Endothelial cell (in vitro differentiated cells): Measurements from ENCODE around the gene FARS2. TPM values are rescaled to one million over a fixed set of nuclear protein-coding genes. Genes with fewer than 3 reads are reported as not detected.

Experiments used
- DNase-seq: peaks from one replicate; pipeline ENCODE4 v3.0.0; 2021; ENCODE audit warnings: low spot score
- H3K27ac Mint-ChIP-seq: one replicate; pipeline ENCODE4 v1.8.0; 2021; ENCODE audit warnings: mixed read lengths, inconsistent platforms; ENCODE audit not compliant: unreplicated experiment
- H3K27me3 Mint-ChIP-seq: one replicate; pipeline ENCODE4 v1.8.0; 2021; ENCODE audit warnings: mild to moderate bottlenecking, moderate library complexity, mixed read lengths, inconsistent platforms; ENCODE audit not compliant: unreplicated experiment
- H3K36me3 Mint-ChIP-seq: one replicate; pipeline ENCODE4 v1.8.0; 2021; ENCODE audit warnings: mild to moderate bottlenecking, low read depth, mixed read lengths, inconsistent platforms; ENCODE audit not compliant: unreplicated experiment
- H3K4me1 Mint-ChIP-seq: one replicate; pipeline ENCODE4 v1.8.0; 2021; ENCODE audit warnings: mild to moderate bottlenecking, mixed read lengths, inconsistent platforms; ENCODE audit not compliant: unreplicated experiment
- H3K4me3 Mint-ChIP-seq: one replicate; pipeline ENCODE4 v1.8.0; 2021; ENCODE audit warnings: mild to moderate bottlenecking, mixed read lengths, inconsistent platforms; ENCODE audit not compliant: unreplicated experiment
- H3K9me3 Mint-ChIP-seq: one replicate; pipeline ENCODE4 v1.8.0; 2021; ENCODE audit warnings: mixed read lengths, inconsistent platforms; ENCODE audit not compliant: unreplicated experiment
- CTCF ChIP-seq: fragments of 200-600 bp; sonication (generic); IDR thresholded peaks from one replicate; pipeline ENCODE4 v1.5.0; 2021; ENCODE audit warnings: antibody characterized with exemption; ENCODE audit not compliant: unreplicated experiment
- total RNA-seq: library from RNA; stranded (reverse); fragmentation: NEBNext Ultra II Directional; extraction: Animal tissue kit (Norgen Biotek cat#: 25700); gene quantifications from one replicate; pipeline ENCODE4 v1.2.1, GENCODE V29; 2021; ENCODE audit not compliant: unreplicated experiment

The FARS2 gene
- total RNA-seq, 1 donor from 2014 or later = 17.8 TPM

GRCh38 chr6:5325173-5325572 lies 63.9 kb downstream of the FARS2 start:
- Mint-ChIP-seq H3K4me1 (no peaks in the 10 kb centered on the region), H3K36me3 (peaks cover 20% of the 10 kb centered on the region), H3K9me3 (no peaks in the 10 kb centered on the region), H3K27me3 (peaks cover 2% of the 10 kb centered on the region), H3K27ac (peak overlapping the region; percentile 77), H3K4me3 (no peak overlapping the region)
- TF ChIP-seq CTCF = no peak
- DNase-seq = peak; percentile 31

GRCh38 chr6:5326022-5326641 lies 64.8 kb downstream of the FARS2 start:
- Mint-ChIP-seq H3K4me3 (no peak overlapping the region), H3K9me3 (no peaks in the 10 kb centered on the region), H3K4me1 (no peaks in the 10 kb centered on the region), H3K36me3 (peaks cover 20% of the 10 kb centered on the region), H3K27me3 (peaks cover 2% of the 10 kb centered on the region), H3K27ac (no peak overlapping the region)
- no peak for DNase-seq
- no peak for TF ChIP-seq CTCF

- TF ChIP-seq CTCF = no peak
Measured at GRCh38 chr6:5328800-5329199, 67.5 kb downstream of the FARS2 start.

GRCh38 chr6:5331845-5332442 lies 70.6 kb downstream of the FARS2 start:
- H3K9me3 Mint-ChIP-seq = no peaks in the 10 kb centered on the region
- H3K36me3 Mint-ChIP-seq = peaks cover 5% of the 10 kb centered on the region
- no peak for DNase-seq
- H3K27ac Mint-ChIP-seq = no peak overlapping the region
- peaks cover 2% of the 10 kb centered on the region for H3K27me3 Mint-ChIP-seq
- no peak for TF ChIP-seq CTCF
- no peak overlapping the region for H3K4me3 Mint-ChIP-seq
- H3K4me1 Mint-ChIP-seq = no peaks in the 10 kb centered on the region

More at GRCh38 chr6:5328800-5329199, 67.5 kb downstream of the FARS2 start:
- no peak overlapping the region for H3K27ac Mint-ChIP-seq
- peaks cover 2% of the 10 kb centered on the region for H3K27me3 Mint-ChIP-seq
- no peak for DNase-seq
- H3K9me3 Mint-ChIP-seq = no peaks in the 10 kb centered on the region
- no peaks in the 10 kb centered on the region for H3K4me1 Mint-ChIP-seq
- no peak overlapping the region for H3K4me3 Mint-ChIP-seq
- peaks cover 15% of the 10 kb centered on the region for H3K36me3 Mint-ChIP-seq

- H3K36me3 Mint-ChIP-seq = no peaks in the 10 kb centered on the region
- DNase-seq = no peak
- no peak overlapping the region for H3K4me3 Mint-ChIP-seq
- no peaks in the 10 kb centered on the region for H3K9me3 Mint-ChIP-seq
- no peak for TF ChIP-seq CTCF
- H3K4me1 Mint-ChIP-seq = peaks cover 11% of the 10 kb centered on the region
- H3K27ac Mint-ChIP-seq = no peak overlapping the region
- H3K27me3 Mint-ChIP-seq = no peaks in the 10 kb centered on the region
Measured at GRCh38 chr6:5333658-5334057, 72.3 kb downstream of the FARS2 start.
